ENCODE results near the gene TELO2.

The TELO2 gene

GRCh38 chr16:1537138-1537577, 44.0 kb downstream of the TELO2 start:
- DNase-seq (ENCODE audit: low spot score), result no peak

- DNase-seq (ENCODE audit: low spot score), result no peak
Measured at GRCh38 chr16:1537763-1538289, 44.7 kb downstream of the TELO2 start.

GRCh38 chr16:1538804-1539520, 45.8 kb downstream of the TELO2 start:
- no peak for DNase-seq (ENCODE audit: low spot score)

DNA sequence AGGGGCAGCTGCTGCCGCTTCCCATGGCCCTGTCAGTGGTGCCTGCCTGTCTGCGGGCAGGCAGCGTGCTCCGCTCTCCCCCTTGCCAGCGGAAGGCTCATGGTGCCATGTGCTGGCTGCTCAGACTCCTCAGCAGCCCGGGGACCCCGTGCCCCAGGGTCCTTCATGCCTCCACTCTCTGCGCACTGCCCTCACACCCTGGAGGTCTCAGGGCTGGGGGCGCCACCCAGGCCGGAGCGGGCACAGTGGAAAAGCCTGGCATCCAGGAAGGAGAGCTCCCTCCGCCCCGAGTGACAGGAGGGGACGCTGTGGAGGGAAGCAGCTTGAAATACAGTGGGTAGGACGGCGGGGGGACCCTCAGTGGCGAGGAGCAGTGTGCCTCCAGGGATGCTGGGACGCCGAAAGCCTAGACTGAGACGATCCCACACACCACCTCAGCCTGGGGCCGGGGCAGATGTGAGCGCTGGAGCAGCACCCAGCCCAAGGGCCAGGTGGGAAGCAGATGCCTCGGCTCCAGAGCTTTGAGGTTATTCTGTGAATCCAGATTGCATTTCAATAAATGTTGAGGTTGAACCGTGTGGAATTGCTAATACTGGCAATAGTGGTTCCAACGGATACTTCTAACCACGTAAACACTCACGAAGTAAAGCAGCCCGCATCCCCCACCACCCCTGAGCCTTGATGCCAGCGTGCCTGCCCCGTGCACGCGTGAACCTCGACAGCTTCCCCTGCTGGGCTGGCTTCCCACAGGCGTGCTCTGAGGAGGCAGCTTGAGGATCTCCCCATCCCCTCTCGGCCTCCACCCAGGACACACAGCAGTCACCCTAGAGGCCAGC, 46.8 kb downstream of the TELO2 start:
- no peak for DNase-seq (ENCODE audit: low spot score)

- no peak for DNase-seq (ENCODE audit: low spot score)
Measured at GRCh38 chr16:1540556-1540855, 47.3 kb downstream of the TELO2 start.

GRCh38 chr16:1541293-1542165, 48.4 kb downstream of the TELO2 start:
- no peak for DNase-seq (ENCODE audit: low spot score)

DNA sequence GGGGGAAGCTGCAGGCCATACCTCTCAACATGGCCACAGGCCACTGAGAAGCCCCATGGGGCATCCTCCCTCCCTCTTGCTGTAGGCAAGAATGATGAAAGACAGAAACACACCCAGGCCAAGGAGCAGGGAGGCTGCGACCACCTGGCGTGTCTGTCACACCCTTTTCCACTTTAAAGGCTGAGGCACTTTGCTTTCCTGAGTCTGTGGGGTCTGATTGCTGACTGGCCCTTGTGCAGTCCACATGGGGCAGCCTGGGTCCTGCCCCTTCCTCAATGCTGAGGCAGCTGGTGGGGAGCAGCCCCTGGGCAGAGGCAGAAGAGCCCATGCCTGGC, 49.0 kb downstream of the TELO2 start:
- no peak for DNase-seq (ENCODE audit: low spot score)

- no peak for DNase-seq (ENCODE audit: low spot score)
Measured at GRCh38 chr16:1542533-1542932, 49.4 kb downstream of the TELO2 start.

DNA sequence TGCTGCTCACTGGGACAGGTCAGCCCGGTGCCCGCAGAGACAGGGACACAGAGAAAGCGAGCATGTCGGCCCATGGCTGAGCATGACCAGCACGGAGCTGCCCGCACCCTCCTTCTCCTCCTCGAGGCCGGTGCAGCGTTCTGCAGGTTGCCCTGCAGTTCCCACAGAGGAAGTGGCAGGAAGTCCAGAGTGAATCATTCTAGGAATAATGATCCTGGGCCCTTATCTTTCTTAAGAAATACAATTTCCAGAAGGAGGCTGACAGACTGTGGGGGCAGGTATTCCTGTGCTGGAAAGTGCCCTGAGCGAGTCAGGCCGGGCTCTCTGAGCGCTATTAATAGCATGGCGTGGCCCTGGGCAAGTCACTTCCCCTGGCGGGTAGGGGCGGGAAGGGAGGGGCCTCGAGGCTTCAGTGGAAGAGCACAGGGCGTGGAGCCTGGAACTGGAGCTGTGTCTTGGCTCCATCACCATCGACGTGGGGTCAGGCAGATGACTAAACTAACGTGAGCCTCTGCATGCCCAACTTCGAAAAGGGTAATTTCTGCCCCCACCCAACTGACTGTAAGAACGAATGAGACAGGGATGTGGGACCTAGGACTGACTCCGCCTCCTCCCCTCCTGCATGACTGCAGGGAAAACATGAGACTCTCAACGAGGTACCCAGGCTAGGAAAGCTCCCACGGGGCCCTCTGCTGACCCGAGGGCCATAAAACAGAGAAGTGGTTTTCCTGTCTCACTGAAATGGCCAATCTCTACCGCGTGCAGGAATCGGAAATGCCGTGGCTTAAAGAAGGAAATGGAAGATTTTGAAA, 50.1 kb downstream of the TELO2 start:
- peak; percentile 51 for DNase-seq (ENCODE audit: low spot score)

- DNase-seq (ENCODE audit: low spot score), result no peak
Measured at GRCh38 chr16:1545044-1546040, 52.2 kb downstream of the TELO2 start.

- no peak for DNase-seq (ENCODE audit: low spot score)
Measured at GRCh38 chr16:1546430-1546829, 53.3 kb downstream of the TELO2 start.

GRCh38 chr16:1548233-1548632, 55.1 kb downstream of the TELO2 start:
- no peak for DNase-seq (ENCODE audit: low spot score)

- no peak for DNase-seq (ENCODE audit: low spot score)
Measured at GRCh38 chr16:1548727-1549126, 55.6 kb downstream of the TELO2 start.

- no peak for DNase-seq (ENCODE audit: low spot score)
Measured at GRCh38 chr16:1550069-1550468, 56.9 kb downstream of the TELO2 start.

DNA sequence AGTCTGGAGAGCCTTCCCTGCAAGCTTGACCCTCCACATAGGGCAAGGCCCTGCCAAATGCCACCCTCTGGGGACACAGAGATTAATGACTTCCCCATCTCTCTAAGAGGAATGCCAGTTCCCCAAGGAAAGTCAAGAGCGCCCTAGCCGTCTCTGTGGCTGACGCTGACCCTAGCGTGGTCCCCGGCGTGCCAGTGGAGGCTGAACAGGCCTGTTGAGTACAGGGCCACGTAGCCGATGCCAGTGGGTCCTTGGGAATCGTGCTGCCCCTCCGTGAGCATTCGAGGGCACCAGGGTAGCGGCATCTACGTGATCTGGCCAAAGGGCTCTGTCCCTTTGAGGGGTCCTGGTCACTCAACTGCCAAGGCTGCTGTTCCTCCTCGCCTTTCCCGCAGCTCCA, 57.5 kb downstream of the TELO2 start:
- DNase-seq (ENCODE audit: low spot score), result no peak

- DNase-seq (ENCODE audit: low spot score), result no peak
Measured at GRCh38 chr16:1551166-1551565, 58.0 kb downstream of the TELO2 start.

DNA sequence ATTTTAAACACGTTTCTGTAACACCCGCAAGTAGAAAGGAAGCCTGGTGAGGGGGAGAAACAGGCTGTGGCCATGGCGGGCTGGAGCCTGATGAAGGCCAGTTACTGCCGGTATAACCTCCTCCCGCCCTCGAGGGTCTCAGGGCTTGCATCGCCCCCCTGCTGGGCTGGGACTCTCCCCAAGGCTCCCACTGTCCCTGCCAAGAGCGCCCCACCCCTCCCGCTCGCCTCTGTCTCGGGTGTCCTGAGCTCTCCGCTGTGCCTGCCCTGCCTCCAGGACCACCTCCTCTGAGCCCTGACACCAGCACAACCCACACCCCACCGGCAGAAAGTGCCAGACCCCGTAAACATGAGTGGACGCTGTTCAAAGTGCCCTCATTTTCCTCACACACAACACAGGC, 59.0 kb downstream of the TELO2 start:
- DNase-seq (ENCODE audit: low spot score), result no peak

GRCh38 chr16:1553946-1554825, 61.0 kb downstream of the TELO2 start:
- no peak for DNase-seq (ENCODE audit: low spot score)

DNA sequence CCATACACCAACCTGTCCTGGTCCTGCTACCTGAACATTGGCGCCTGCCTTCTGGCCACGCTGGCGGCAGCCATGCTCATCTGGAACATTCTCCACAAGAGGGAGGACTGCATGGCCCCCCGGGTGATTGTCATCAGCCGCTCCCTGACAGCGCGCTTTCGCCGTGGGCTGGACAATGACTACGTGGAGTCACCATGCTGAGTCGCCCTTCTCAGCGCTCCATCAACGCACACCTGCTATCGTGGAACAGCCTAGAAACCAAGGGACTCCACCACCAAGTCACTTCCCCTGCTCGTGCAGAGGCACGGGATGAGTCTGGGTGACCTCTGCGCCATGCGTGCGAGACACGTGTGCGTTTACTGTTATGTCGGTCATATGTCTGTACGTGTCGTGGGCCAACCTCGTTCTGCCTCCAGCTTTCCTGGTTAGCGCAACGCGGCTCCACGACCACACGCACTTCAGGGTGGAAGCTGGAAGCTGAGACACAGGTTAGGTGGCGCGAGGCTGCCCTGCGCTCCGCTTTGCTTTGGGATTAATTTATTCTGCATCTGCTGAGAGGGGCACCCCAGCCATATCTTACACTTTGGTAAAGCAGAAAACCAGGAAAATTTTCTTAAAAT, 61.8 kb downstream of the TELO2 start:
- DNase-seq (ENCODE audit: low spot score), result no peak

All from AG08396 (cell line).